Lower leg skin (tissue), 3 donors: ENCODE measurements around the gene WASHC3.

Experiments
- POLR2A ChIP-seq, 2 donors: fragments of 450-650 bp; IDR thresholded peaks; one replicate each; pipeline ENCODE4 v1.6.1; 2016 to 2017; ENCODE audit warnings: antibody characterized with exemption in 2 of 2, mild to moderate bottlenecking in 1 of 2, moderate library complexity in 1 of 2
- TF ChIP-seq, protein P1 (sequence below), 3 donors: fragments of 450-650 bp; IDR thresholded peaks; one replicate each; pipeline ENCODE4 v1.5.1; 2016; ENCODE audit warnings: antibody characterized with exemption in 3 of 3, mild to moderate bottlenecking in 3 of 3, moderate library complexity in 2 of 3

DNA sequence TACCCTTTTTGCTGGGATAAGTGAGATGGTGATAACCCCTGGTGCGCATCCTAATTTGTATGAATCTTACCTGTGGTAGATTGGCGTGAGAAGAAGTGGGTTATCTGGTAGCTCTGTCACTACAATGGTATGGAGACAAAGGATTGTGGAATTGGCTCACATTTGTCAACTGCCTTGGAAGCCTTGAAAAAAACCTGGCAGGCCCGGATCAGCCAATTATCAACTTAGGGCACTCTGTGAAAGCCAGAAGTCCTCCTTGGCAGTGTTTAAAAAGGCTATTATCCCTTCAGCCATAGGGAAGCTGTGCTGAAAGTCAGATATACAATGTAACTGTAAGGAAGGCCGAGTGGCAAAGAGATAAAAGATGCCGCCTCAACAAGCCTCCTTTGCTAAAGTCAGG lies 56.5 kb downstream of the WASHC3 start:
- TF ChIP-seq, protein P1, sequence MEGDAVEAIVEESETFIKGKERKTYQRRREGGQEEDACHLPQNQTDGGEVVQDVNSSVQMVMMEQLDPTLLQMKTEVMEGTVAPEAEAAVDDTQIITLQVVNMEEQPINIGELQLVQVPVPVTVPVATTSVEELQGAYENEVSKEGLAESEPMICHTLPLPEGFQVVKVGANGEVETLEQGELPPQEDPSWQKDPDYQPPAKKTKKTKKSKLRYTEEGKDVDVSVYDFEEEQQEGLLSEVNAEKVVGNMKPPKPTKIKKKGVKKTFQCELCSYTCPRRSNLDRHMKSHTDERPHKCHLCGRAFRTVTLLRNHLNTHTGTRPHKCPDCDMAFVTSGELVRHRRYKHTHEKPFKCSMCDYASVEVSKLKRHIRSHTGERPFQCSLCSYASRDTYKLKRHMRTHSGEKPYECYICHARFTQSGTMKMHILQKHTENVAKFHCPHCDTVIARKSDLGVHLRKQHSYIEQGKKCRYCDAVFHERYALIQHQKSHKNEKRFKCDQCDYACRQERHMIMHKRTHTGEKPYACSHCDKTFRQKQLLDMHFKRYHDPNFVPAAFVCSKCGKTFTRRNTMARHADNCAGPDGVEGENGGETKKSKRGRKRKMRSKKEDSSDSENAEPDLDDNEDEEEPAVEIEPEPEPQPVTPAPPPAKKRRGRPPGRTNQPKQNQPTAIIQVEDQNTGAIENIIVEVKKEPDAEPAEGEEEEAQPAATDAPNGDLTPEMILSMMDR (IDR thresholded peaks at IDR 0.05) = no peak
- no peak for TF ChIP-seq POLR2A (IDR thresholded peaks at IDR 0.05)
